ENCODE results near the gene NOM1.

The NOM1 gene

GRCh38 chr7:157019718-157020451 lies 70.4 kb downstream of the NOM1 start:
- H3K4me3 Mint-ChIP-seq, result no peak overlapping the region
- H3K36me3 Mint-ChIP-seq (ENCODE audit: low read depth), result no peaks in the 10 kb centered on the region
- H3K27me3 Mint-ChIP-seq, result peaks cover 85% of the 10 kb centered on the region
- H3K27ac Mint-ChIP-seq, result no peak overlapping the region
- no peaks in the 10 kb centered on the region for H3K9me3 Mint-ChIP-seq
- peaks cover 21% of the 10 kb centered on the region for H3K4me1 Mint-ChIP-seq (ENCODE audit: low read depth)
- DNase-seq, result no peak

GRCh38 chr7:157020514-157021070 lies 71.1 kb downstream of the NOM1 start:
- no peak overlapping the region for H3K4me3 Mint-ChIP-seq
- no peak overlapping the region for H3K27ac Mint-ChIP-seq

DNA sequence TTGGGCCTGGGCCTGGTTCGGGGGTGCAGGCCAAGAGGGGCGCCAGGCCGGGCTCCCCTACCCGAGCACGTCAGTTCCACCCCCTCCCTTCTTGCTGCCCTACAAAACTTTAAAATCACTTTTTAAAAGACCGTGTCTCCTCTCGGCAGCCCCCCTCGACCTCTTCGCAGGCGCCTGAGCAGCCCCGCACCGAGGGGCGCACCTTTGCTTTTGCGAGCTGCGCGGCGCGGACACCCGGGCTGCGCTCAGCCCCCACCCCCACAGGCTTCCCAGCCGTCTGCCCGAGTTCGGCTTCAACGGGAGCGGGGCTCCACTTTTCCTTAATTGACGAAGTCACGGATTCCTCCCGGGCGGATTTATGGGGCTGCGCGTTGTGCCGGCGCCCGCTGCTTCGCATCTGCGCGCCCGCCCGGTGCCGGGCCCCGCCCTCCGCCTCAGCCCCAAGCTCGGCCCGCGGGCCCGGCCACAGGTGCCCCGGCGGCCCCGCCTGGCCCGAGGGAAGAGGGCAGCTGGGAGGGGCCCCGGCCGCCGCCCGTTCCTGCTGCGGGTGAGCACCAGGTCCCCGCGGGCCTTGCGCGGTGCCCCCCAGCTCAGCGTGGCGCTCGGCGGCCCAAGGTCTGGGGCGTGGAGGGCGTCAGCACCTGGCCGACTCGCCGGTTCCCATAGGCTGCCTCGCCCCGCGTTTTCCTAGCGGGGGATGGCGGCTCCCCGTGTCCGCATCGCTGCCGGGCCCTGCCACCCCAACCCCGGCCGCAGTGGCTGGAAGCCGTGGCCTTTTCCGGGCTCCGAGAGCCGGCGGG lies 71.8 kb downstream of the NOM1 start:
- Mint-ChIP-seq H3K27me3 (peaks cover 85% of the 10 kb centered on the region), H3K9me3 (no peaks in the 10 kb centered on the region), H3K36me3 (ENCODE audit: low read depth) (no peaks in the 10 kb centered on the region), H3K4me1 (ENCODE audit: low read depth) (peaks cover 17% of the 10 kb centered on the region), H3K4me3 (no peak overlapping the region), H3K27ac (no peak overlapping the region)
- no peak for DNase-seq

More at GRCh38 chr7:157020514-157021070, 71.1 kb downstream of the NOM1 start:
- peaks cover 85% of the 10 kb centered on the region for H3K27me3 Mint-ChIP-seq
- no peaks in the 10 kb centered on the region for H3K9me3 Mint-ChIP-seq
- peak; percentile 37 for DNase-seq
- peaks cover 21% of the 10 kb centered on the region for H3K4me1 Mint-ChIP-seq (ENCODE audit: low read depth)
- no peaks in the 10 kb centered on the region for H3K36me3 Mint-ChIP-seq (ENCODE audit: low read depth)

GRCh38 chr7:157021871-157022680 lies 72.6 kb downstream of the NOM1 start:
- H3K27ac Mint-ChIP-seq, result no peak overlapping the region
- no peak overlapping the region for H3K4me3 Mint-ChIP-seq
- no peaks in the 10 kb centered on the region for H3K36me3 Mint-ChIP-seq (ENCODE audit: low read depth)
- H3K9me3 Mint-ChIP-seq, result no peaks in the 10 kb centered on the region
- peaks cover 10% of the 10 kb centered on the region for H3K4me1 Mint-ChIP-seq (ENCODE audit: low read depth)
- no peak for DNase-seq
- peaks cover 85% of the 10 kb centered on the region for H3K27me3 Mint-ChIP-seq
